GM21529 (cell line): ENCODE measurements around the gene PYROXD2.
A peak's percentile ranks its signal among the peaks of the same experiment; 100 is the strongest.
"Not testable (repeated sequence)": the region's sequence is repeated elsewhere in the genome, so short reads cannot be mapped to it uniquely, and the experiment has no call there.

ENCODE experiments used
- ATAC-seq: cut with Tn5 transposase; IDR thresholded peaks from one replicate; pipeline ENCODE4 v1.9.1; 2021; ENCODE audit not compliant: unreplicated experiment

The PYROXD2 gene

DNA sequence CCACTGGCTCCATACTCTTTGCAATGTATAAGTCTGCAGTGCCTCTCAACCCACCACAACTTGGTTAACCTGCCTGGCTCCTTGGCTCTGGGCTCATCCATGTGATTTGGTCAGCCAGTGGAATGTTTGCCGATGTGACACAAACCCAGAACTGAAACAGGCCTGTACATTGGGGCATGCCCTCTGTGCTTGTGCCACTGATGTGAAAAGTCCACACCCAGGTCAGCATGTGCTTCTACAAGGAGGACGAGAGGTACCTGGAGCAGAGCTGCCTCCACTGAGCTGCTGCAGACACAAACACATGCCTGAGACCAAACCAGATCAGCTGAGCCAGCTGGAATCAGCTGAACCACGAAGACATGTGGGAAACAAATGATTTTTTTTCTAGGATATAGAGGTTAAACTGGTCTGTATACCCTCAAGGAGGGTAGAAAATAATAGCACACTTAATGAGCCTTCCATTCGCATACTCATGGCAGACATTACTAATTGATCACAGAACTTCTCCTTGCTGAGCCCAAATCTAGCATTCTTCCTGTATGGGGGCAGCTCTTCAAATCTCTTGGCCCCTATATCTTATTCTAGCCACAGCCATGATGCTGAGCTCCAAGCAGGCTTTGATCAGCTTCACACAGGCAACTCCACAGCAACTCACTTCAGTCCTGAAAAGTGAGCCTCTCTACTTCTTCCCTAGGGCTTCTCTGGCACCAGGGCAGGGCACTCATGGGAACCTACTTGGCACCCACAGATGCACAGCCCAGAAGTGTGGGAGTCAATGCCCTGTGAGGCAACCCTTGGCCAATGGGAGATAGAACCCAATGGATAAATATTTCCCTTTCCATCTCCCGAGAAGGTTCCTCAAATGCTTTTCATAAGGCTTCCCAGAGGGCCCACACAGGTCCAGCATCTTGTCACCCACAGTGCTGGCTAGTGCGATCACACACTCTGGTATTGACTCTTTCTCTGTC lies 18.6 kb downstream of the PYROXD2 start:
- ATAC-seq: no peak

GRCh38 chr10:98394851-98395440 lies 20.0 kb downstream of the PYROXD2 start:
- no peak for ATAC-seq

- ATAC-seq: peak; percentile 60
These were observed 23.4 kb downstream of the PYROXD2 start for GRCh38 chr10:98391578-98391991.

DNA sequence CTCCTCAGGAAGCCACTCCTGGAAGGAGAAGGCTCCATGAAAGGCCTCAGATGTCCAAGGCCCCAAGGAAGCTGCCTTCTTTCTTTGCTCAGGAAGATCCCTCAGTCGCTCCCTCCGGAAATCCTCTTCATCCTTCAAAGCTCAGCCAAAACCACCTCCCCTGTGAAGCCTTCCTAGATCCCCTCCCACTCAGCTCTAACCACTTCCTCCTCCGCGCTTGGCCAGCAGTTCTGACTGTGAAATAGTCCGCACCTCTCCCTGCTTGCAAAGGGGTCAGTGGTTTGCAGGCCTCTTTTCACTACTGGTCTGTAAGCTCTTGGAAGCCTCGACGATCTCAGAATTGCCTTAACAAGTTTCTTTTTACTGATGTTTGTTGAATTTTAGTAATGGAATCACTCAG lies 23.9 kb downstream of the PYROXD2 start:
- ATAC-seq: peak; percentile 75

DNA sequence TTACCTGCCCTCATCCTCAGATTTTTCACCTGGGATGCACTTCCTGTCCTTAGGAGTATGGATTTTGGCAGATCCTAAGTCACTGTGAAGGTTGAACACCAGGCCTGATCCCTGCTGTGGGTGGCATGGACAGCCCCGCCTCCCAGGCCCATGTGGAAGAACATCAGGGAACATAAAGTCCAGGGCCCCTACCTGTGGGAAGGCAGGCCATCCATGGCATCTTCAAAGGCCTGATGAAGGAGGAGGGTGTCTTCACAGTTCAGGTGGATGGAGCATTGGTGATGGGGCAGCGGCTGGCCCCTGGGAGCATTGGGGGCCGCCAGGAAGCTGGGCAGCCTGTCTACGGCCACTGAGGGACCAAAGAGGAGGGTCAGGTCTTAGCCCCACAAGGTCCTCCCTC lies 24.6 kb downstream of the PYROXD2 start:
- ATAC-seq: no peak

- no peak for ATAC-seq
These were observed 25.6 kb downstream of the PYROXD2 start for GRCh38 chr10:98389398-98389797.

GRCh38 chr10:98388101-98388655 lies 26.8 kb downstream of the PYROXD2 start:
- ATAC-seq: no peak

DNA sequence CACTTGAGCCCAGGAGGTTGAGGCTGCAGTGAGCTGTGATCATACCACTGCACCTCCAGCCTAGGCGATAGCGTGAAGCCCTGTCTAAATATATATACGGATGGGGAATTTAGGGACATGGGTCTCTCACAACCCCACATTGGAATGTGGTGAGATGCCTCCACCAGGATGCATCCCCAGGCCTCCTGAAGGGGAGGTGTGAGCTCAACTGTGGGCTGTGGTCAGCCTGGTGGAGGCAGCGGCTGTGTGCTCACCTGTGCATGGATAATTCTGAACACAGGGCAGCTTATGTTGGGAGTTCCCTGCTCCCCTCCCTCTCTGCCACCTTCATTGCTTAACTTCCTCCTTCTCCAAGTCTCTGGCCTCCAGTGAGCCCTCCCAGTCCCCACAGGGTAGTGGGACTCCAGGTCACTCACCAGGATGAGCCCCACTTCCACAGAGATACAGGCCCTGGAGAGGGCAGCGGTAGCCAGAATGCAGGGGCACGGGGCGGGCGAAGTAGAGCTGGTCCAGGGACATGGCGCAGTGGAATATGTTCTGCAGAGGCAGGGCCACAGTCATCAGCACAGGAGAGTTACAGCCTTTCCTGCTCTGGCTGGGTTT lies 30.4 kb downstream of the PYROXD2 start:
- ATAC-seq: no peak

DNA sequence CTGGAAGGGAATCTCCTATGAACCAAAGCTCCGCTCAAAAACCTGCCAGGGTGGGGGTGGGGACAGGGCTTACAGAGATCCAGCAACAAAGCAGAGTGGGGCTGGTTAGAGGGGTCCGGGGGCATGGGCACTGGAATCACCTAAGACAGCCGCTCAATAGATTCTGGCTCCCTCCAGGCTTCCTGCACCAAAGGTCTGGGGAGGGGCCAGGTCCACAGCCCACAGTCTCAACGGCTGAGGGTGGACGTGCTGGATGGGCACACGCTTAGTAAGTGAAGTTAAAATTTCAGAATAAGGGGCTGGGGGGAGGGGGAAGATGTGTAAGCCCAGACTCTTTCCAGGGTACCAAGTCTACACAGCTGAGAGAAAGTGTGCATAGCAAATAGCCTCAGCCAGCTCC lies 31.1 kb downstream of the PYROXD2 start:
- ATAC-seq: no peak

GRCh38 chr10:98383134-98383667 lies 31.8 kb downstream of the PYROXD2 start:
- not testable (repeated sequence) for ATAC-seq

DNA sequence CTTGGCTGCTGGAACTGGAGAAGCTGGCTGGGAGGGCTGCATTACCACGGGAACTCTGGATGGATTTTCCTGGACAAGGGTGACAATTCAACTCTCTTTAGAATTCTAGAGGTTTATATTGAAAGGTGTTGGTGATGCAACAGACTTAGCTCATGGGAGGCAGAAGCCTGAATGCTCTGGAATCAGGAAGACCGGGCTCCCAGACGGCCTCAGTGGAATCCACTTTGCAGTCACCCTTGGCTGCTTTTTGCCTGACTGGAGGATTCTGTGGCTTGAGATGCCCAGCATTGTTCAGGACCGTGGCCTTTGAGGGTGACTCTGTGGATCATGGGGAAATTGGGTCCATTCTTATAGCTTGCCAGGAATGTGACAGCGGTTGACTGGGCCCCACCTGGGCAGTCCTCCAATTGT lies 32.3 kb downstream of the PYROXD2 start:
- no peak for ATAC-seq

DNA sequence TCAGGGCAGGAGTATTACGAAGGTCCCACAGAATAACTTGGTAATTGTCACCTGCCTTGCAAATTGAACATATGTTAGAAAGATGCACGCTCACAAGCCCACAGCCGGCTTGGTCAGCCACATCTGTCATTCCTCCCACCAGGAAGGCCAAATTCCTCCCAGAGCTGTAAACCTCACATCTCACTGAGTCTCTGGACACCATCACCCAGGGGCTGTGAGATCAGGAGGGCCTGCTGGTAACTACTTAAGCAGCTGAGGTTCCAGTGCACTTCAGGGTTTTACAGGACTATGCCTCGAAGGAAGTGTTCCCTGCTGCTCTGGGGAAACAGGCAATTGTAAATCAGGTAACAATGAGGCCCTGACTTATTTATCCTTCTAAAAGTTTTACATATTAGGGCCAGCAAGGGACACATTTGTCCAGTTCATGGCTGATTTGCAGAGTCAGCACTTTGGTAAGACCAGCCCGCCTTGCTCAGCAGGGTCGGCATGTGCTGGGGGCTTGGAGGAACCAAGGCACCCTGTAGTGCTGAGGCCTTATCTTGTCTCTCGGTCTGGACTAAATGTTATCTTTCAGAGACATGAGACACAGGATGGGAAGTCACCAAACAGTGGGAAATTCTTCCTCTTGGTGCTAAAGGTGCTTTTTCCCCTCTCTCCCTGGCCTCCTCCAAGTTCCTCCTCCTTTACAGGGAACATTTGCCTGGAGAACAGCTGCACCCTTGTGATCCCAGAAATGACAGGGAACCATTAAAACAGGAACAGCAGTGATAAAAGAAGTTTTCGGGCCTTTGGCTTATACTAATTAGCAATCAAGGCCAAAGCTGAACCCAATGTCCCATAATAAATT lies 34.3 kb downstream of the PYROXD2 start:
- ATAC-seq: no peak

DNA sequence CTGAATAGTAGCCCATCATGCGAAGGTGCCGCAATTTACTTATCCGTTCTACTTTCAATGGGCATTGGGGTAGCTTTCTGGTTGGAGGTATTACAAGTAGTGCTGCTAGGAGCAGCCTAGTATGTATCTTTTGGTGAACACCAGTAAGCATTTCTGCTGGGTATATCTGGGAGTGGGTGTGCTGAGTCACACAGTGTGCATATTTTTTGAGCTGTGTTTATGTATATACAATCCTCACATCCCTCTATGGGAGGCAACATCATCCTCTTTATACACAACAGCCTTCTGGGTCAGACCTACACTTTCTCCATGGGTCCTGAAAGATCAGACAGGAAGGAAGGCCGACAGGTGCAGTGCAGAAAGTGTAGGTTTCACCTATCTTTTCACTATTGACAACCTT lies 36.3 kb downstream of the PYROXD2 start:
- no peak for ATAC-seq

GRCh38 chr10:98377536-98377935 lies 37.4 kb downstream of the PYROXD2 start:
- no peak for ATAC-seq

DNA sequence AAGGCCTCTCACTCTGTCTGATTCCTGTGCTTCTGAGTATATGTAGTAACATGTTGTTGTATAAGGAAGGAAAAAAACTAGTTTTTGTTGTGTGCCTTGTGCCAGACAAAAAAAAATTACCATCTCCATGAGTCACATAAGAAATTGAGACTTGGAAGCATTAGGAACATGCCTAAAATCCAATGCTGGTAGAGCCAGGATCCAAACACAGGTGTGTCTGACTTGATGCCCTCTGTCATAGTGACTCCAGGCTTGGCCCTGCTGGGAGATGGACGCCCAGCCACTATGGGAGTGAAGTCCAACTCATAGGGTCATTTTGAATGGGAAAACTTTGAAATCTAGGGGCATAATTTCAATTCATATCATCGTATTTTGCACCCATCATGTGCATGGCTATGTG lies 38.0 kb downstream of the PYROXD2 start:
- no peak for ATAC-seq

GRCh38 chr10:98376485-98376884 lies 38.5 kb downstream of the PYROXD2 start:
- no peak for ATAC-seq

DNA sequence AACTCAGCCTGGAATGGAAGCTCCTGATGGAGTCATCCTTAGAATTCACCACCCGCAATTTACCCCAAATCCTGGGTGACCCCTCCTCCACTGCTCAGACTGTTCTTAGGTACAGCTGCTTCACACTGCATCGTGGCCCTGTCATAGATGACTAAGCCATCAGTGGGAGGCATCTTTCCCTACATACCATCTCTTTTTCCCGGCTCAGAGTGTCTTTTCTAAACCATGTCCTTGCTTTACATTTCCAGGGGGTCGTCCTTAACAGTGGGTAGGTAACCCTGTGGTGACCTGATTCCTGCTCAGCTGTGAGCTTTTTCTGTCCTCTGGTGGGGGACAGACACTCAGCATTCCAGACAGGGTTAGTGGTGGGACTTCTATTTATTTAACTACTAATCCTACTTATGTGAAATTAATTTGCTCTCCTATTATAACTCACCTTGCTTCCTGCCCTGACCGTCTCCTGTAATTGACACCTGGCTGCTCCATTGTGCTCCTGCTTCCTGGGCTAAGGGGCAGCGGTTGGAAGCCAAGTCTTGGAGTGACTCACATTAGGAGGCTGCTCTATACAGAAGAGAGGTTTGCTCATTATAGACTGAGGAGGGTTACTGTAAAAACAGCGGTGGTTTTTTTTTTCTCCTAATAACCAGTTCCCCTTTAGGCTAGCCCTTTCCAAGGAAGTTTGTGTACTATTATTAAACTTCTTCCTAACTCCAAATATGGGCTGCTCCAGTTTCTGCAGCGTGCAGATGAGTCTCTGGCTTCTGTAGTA lies 40.6 kb downstream of the PYROXD2 start:
- ATAC-seq: no peak

DNA sequence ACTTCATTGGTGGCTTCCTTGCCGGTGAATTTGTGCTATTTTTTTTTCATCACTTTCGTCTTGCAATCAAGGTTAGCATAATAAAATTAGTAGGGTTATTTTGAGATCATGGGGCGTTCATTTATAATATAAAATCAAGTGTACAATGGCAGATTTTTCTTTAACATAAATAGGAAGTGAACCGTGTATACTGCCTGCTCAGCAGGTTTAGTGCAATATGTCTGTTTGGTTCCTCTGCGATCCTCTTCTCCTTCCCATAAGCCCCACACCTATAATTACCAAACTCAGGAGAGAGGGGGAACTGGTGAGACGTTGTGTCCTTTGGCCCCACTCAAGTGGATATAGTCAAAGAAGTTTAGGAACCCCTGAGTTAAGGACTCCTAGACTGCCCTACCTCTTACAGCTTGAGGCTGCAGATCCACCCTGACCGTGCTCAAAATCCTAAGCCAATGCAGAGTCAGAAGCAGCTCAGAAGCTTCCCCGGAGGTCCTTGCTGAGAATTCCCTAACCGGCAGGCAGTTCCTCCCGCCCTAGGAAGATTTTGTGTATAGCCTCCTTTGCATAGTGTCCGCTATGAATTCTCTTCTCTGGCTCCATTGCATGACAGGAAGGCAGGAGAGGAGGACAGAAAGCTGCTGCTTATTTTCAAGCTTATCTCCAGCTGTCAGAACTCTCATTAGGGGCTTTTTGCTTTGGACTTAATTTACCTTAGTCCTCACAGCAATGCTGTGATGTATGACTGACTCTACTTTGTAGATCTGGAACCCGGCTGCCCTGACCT lies 41.5 kb downstream of the PYROXD2 start:
- no peak for ATAC-seq
